GM18498 (cell line): ENCODE results near the gene CKS2.
A peak's percentile ranks its signal among the peaks of the same experiment; 100 is the strongest.
"Not testable (repeated sequence)": the region's sequence is repeated elsewhere in the genome, so short reads cannot be mapped to it uniquely, and the experiment has no call there.

ENCODE experiments used
- ATAC-seq: cut with Tn5 transposase; IDR thresholded peaks from one replicate; pipeline ENCODE4 v1.9.1; 2021; ENCODE audit warnings: mild to moderate bottlenecking, moderate library complexity; ENCODE audit not compliant: unreplicated experiment

The CKS2 gene

DNA sequence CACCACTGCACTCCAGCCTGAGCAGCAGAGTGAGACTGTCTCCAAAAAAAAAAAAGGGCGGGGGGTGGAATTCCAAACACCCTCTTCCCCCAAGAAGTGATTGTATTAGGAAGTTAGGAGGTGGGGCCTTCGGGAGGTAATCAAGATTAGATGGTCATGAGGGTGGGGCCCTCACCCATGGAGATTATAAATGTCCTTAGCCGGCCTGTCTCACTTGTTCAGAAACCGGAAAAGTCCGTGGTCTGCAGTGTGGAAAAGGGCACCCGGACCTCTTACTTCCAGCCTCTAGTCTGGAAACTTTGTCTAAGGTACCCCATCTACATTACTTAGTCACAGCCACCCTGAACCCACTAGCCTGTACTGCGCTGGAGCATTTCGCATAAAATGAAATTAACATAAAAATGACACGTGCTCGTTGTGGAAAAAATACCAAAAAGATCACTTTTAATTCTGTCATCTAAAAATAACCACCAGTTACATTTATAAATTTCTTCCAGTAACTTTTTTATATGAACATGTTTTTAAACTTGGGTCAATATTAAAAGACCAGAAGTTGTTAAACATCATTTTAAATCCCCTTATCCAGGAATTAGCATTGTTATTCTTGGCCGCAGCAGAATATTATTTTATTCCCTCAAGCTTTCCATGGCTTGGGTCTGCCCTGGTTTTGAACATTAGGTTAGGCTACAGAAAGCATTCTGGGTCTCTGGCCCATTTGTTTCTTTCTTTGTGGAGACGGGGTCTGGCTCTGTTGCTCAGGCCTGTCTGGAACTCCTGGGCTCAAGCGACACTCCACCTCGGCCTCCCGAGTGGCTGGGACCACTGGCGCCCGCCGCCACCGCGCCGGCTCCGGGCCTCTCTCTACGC is 1.2 kb upstream of the CKS2 start:
- no peak for ATAC-seq

GRCh38 chr9:89311346-89312221 is 589 bp downstream of the CKS2 start:
- no peak for ATAC-seq

- ATAC-seq, result no peak
Observed at GRCh38 chr9:89312222-89312571, 1.2 kb downstream of the CKS2 start.

DNA sequence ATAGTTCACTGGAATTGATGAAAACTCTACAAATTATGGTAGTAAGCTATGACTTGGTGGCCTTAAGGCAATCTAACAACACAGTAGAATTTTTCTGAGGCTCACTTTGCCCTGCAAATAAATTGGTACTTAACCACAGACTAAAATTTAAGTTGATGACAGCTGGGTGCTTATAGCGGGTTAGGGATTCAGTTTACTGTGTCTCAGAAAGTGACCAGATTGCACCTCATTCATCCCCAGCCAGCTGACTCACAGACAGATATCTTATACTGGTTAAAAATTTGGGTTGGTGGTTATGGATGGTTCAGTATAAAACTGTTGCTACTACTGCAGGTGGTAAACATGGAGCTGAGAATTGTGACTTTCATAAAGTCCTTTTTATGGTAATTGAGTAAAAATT is 2.8 kb downstream of the CKS2 start:
- no peak for ATAC-seq

- no peak for ATAC-seq
Observed at GRCh38 chr9:89314955-89315354, 4.0 kb downstream of the CKS2 start.

GRCh38 chr9:89315482-89315881 is 4.5 kb downstream of the CKS2 start:
- no peak for ATAC-seq

GRCh38 chr9:89317282-89317681 is 6.3 kb downstream of the CKS2 start:
- no peak for ATAC-seq

GRCh38 chr9:89318123-89319014 is 7.4 kb downstream of the CKS2 start, which contains the start of gene SECISBP2:
SECISBP2 (plus strand) TSS chr9:89318500; CDS start chr9:89318577, 77 bp downstream.
- ATAC-seq, result peak; percentile 94

GRCh38 chr9:89319015-89319905 is 8.3 kb downstream of the CKS2 start:
- no peak for ATAC-seq

- no peak for ATAC-seq
Observed at GRCh38 chr9:89323390-89323789, 12.4 kb downstream of the CKS2 start.

- ATAC-seq, result no peak
Observed at GRCh38 chr9:89325733-89326132, 14.7 kb downstream of the CKS2 start.

- ATAC-seq, result no peak
Observed at GRCh38 chr9:89328064-89328463, 17.1 kb downstream of the CKS2 start.

DNA sequence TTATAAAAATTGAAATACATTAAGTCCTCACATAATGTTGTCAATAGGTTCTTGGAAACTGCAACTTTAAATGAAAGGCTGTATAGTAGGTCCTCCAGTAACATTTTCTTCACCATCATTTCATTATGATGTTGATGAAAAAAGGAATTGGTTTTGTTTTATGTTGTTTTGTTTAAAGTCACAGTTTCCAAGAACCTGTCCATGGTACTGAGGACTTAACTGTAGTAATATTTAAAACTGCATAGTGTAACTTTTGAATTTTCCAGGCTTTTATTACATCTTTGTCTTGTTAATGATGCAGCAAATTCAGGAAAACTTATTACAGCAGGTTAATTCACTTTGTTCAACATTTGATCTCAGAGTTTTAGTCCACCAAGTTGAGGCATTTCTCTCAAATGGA is 18.9 kb downstream of the CKS2 start:
- ATAC-seq, result no peak

DNA sequence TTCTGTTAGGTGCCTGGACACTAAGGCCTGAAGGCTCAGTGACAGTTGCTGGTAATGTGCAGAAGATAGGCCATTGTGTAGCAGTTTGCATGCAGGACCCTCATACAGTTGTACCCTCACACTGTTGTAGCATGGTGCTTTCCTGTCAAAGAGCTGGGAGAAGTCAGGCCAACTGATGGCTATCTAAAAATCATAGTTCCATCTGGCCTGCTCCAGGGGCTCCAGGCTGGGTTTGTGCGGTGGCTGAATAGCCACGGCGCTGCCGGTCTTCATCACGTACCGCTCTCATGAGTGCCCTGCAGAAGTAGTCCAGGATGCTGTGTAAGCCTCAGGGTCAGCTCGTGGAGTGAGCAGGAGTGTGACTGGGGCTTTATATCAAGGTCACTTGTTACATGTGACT is 19.5 kb downstream of the CKS2 start:
- ATAC-seq, result no peak

GRCh38 chr9:89339807-89340206 is 28.8 kb downstream of the CKS2 start:
- ATAC-seq, result peak; percentile 33

- ATAC-seq, result peak; percentile 70
Observed at GRCh38 chr9:89340332-89340731, 29.3 kb downstream of the CKS2 start.

DNA sequence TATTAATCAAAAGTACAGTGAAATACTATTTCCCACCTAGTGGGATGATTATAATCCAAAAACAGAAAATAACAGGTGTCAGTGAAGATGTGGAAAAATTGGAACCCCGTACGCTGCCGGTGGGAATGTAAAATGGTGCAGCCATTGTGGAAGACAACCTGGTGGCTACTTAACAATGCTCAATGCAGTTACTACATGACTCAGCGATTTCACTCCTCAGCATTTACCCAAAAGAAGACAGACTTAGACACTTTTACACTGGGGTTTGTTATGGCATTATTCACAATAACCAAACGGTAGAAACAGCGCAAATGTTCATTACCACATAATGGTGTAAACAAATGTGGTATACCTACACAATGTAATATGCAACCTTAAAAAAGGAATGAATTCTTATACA is 31.2 kb downstream of the CKS2 start:
- no peak for ATAC-seq

GRCh38 chr9:89342948-89343347 is 32.0 kb downstream of the CKS2 start:
- ATAC-seq, result no peak

- not testable (repeated sequence) for ATAC-seq
Observed at GRCh38 chr9:89343812-89344211, 32.8 kb downstream of the CKS2 start.

DNA sequence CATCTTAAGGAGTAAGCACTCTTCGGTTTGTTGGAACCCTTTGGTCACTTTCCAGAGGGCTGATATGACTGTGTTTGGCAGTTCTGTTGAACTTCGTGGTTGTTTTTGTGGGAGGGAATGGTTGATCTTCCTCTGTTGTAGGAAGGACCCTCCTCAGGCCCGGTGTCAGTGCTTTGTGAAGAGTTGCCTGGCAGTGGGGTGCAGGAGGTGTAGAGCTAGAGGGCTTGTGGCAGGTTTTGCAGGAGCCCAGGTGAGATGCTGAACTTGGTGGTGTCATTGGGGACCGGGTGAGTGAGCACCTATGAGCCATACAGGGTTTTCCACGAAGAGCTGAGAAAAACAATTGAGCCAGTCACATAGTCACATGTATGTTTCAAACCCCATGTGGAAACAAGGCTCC is 34.5 kb downstream of the CKS2 start:
- no peak for ATAC-seq
